ENCODE data around the gene EFR3B.
"Not testable (repeated sequence)": the region's sequence is repeated elsewhere in the genome, so short reads cannot be mapped to it uniquely, and the experiment has no call there.

The EFR3B gene

GRCh38 chr2:25074826-25075225 lies 33.0 kb downstream of the EFR3B start:
- DNase-seq, result no peak

GRCh38 chr2:25076749-25077148 lies 34.9 kb downstream of the EFR3B start:
- no peak for DNase-seq

- DNase-seq, result no peak
Measured at GRCh38 chr2:25077789-25078169, 35.9 kb downstream of the EFR3B start.

GRCh38 chr2:25078170-25079049 lies 36.5 kb downstream of the EFR3B start:
- DNase-seq, result peak; percentile 60

- no peak for DNase-seq
Measured at GRCh38 chr2:25079050-25079635, 37.3 kb downstream of the EFR3B start.

GRCh38 chr2:25081237-25081790 lies 39.4 kb downstream of the EFR3B start:
- DNase-seq, result no peak

- no peak for DNase-seq
Measured at GRCh38 chr2:25082002-25082622, 40.2 kb downstream of the EFR3B start.

- DNase-seq, result no peak
Measured at GRCh38 chr2:25085761-25086560, 44.1 kb downstream of the EFR3B start.

GRCh38 chr2:25088817-25089516 lies 47.1 kb downstream of the EFR3B start:
- DNase-seq, result no peak

GRCh38 chr2:25089605-25090315 lies 47.9 kb downstream of the EFR3B start:
- DNase-seq, result no peak

GRCh38 chr2:25090801-25091200 lies 48.9 kb downstream of the EFR3B start:
- DNase-seq, result no peak

- DNase-seq, result no peak
Measured at GRCh38 chr2:25091265-25091664, 49.4 kb downstream of the EFR3B start.

- no peak for DNase-seq
Measured at GRCh38 chr2:25098056-25098455, 56.2 kb downstream of the EFR3B start.

GRCh38 chr2:25098670-25099486 lies 57.0 kb downstream of the EFR3B start:
- peak; percentile 30 for DNase-seq

- not testable (repeated sequence) for DNase-seq
Measured at GRCh38 chr2:25102352-25102751, 60.5 kb downstream of the EFR3B start.

GRCh38 chr2:25103287-25103871 lies 61.5 kb downstream of the EFR3B start:
- DNase-seq, result peak; percentile 90

GRCh38 chr2:25104736-25105135 lies 62.9 kb downstream of the EFR3B start:
- DNase-seq, result no peak

- DNase-seq, result peak; percentile 79
Measured at GRCh38 chr2:25105336-25106085, 63.6 kb downstream of the EFR3B start.

- no peak for DNase-seq
Measured at GRCh38 chr2:25109822-25110221, 67.9 kb downstream of the EFR3B start.
